A549 (cell line): ENCODE results near the gene FGF8.

Experiments used
- BCL3 ChIP-seq: fragments of >200 bp; sonication (Bioruptor Twin); formaldehyde crosslinking; IDR thresholded peaks from 3 replicates; pipeline ENCODE4 v1.6.1; 2016
- CTCF ChIP-seq: fragments of >200 bp; sonication (Bioruptor Twin); formaldehyde crosslinking; IDR thresholded peaks from 3 replicates; pipeline ENCODE4 v1.5.1; 2016
- EP300 ChIP-seq, 2 experiments: fragments of >200 bp; sonication (Bioruptor Twin); formaldehyde crosslinking; IDR thresholded peaks; 2 replicates in 1 of 2; 3 replicates in 1 of 2; pipeline ENCODE4 v1.6.1; 2016 to 2017
- HOXA7 ChIP-seq: fragments of 250-450 bp; sonication (Bioruptor Pico); IDR thresholded peaks from 2 replicates; pipeline ENCODE4 v1.5.0; 2020; ENCODE audit warnings: mild to moderate bottlenecking, moderate library complexity
- POLR2A ChIP-seq: IDR thresholded peaks from 2 replicates; pipeline ENCODE4 v1.6.1; 2012; ENCODE audit warnings: mild to moderate bottlenecking, low read length
- RARB ChIP-seq: fragments of 250-450 bp; sonication (Bioruptor Pico); IDR thresholded peaks from 2 replicates; pipeline ENCODE4 v1.8.0; 2021; ENCODE audit warnings: mild to moderate bottlenecking, moderate library complexity
- REST ChIP-seq: fragments of 200-600 bp; sonication (generic); IDR thresholded peaks from 2 replicates; pipeline ENCODE4 v1.6.1; 2016; ENCODE audit warnings: antibody characterized with exemption, mild to moderate bottlenecking, moderate library complexity
- RFX5 ChIP-seq: fragments of 450-650 bp; IDR thresholded peaks from 2 replicates; pipeline ENCODE4 v1.7.1; 2014; ENCODE audit warnings: antibody characterized with exemption, mild to moderate bottlenecking, moderate library complexity
- USF2 ChIP-seq: fragments of 450-650 bp; IDR thresholded peaks from 2 replicates; pipeline ENCODE4 v1.6.1; 2014; ENCODE audit warnings: antibody characterized with exemption
- ZNF302 ChIP-seq: fragments of 250-450 bp; sonication (Bioruptor Pico); IDR thresholded peaks from 2 replicates; pipeline ENCODE4 v1.9.0; 2021; ENCODE audit warnings: inconsistent platforms, mild to moderate bottlenecking, moderate library complexity

- TF ChIP-seq USF2 (no peak), CTCF (no peak), HOXA7 (no peak), POLR2A (no peak), RARB (CRISPR knock-in tag) (no peak), EP300 (IDR thresholded peaks at IDR 0.05) (no peak), BCL3 (no peak), ZNF302 (CRISPR knock-in tag) (no peak), REST (no peak), RFX5 (no peak)
Observed at GRCh38 chr10:101744267-101744666, 31.6 kb downstream of the FGF8 start.
